Activated CD4-positive, alpha-beta T cell treated with anti-CD3 and anti-CD28 coated beads, Interleukin-2, amount 10 ng/mL, durations not matched to agents 7 days and 5 days (primary cell): Measurements from ENCODE around the gene MCTP2. TPM values are rescaled to one million over a fixed set of nuclear protein-coding genes. Genes with fewer than 3 reads are reported as not detected.

Experiments used
- CTCF ChIA-PET: fragments of 350-600 bp; sonication (Branson Sonifier 250); formaldehyde crosslinking; loops from one replicate; lab custom pipeline; 2021; ENCODE audit warnings: antibody characterized with exemption; lab: Charles Lee
- POLR2A ChIA-PET: fragments of 350-600 bp; sonication (Branson Sonifier 250); formaldehyde crosslinking; loops from one replicate; lab custom pipeline; 2021; ENCODE audit warnings: antibody characterized with exemption; lab: Charles Lee
- DNase-seq: peaks from one replicate; pipeline ENCODE4 v3.0.0-alpha.2; 2020
- H3K27ac Mint-ChIP-seq: one replicate; pipeline ENCODE4 v1.8.0; 2021; ENCODE audit warnings: mild to moderate bottlenecking, moderate library complexity, mixed read lengths
- H3K27me3 Mint-ChIP-seq: one replicate; pipeline ENCODE4 v1.8.0; 2021; ENCODE audit warnings: mixed read lengths
- H3K36me3 Mint-ChIP-seq: one replicate; pipeline ENCODE4 v1.8.0; 2021; ENCODE audit warnings: low read depth, mixed read lengths
- H3K4me1 Mint-ChIP-seq: one replicate; pipeline ENCODE4 v1.8.0; 2021; ENCODE audit warnings: mixed read lengths
- H3K4me3 Mint-ChIP-seq: one replicate; pipeline ENCODE4 v1.8.0; 2021; ENCODE audit warnings: mild to moderate bottlenecking, moderate library complexity, mixed read lengths
- H3K9me3 Mint-ChIP-seq: one replicate; pipeline ENCODE4 v1.8.0; 2021; ENCODE audit warnings: mixed read lengths
- total RNA-seq, 2 experiments: library from RNA; stranded (reverse); gene quantifications; one replicate each; pipeline ENCODE4 v1.2.3, GENCODE V29; 2021

Gene MCTP2
- total RNA-seq: 10 to 100 TPM; 17.0 to 17.2 TPM

GRCh38 chr15:94230883-94231722 lies at the start of gene MCTP2:
Gene MCTP2, plus strand, starts transcription at chr15:94231561. Its CDS starts 66,705 bp downstream, at chr15:94298266.
- H3K36me3 Mint-ChIP-seq: peaks cover 9% of the 10 kb centered on the region
- H3K4me1 Mint-ChIP-seq: peaks cover 65% of the 10 kb centered on the region
- ChIA-PET POLR2A (interaction anchor here (1.5 kb wide), 1 partner anchor 94 kb away, joined by 4 read pairs; no protein-coding TSS in a partner anchor), CTCF (interaction anchor here (0.9 to 2.8 kb wide), 7 partner anchors 21 to 93 kb away, joined by 3 to 11 read pairs (median 8); no protein-coding TSS in a partner anchor)
- peak within 1 kb of the TSS; percentile 90 for H3K4me3 Mint-ChIP-seq
- peaks cover 2% of the 10 kb centered on the region for H3K27me3 Mint-ChIP-seq
- peak within 1 kb of the TSS; percentile 97 for H3K27ac Mint-ChIP-seq
- peak; percentile 84 for DNase-seq
- no peaks in the 10 kb centered on the region for H3K9me3 Mint-ChIP-seq

DNA sequence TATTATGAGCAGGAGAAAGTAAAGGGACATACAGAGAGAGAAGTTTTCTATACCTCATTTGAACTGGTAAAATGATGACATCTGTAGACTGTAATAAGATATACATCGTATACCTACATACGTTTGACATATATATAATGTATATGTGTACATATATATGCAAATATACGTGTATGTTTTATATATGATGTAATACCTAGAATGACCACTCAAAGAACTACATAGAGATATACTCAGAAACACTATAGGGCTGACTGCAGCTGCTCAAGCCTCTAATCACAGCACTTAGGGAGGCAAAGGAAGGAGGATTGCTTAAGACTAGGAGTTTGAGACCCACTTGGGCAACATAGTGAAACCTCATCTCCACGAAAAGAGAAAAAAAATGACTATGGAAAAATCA lies 48.5 kb upstream of the MCTP2 start:
- Mint-ChIP-seq H3K4me1 (peaks cover 2% of the 10 kb centered on the region), H3K9me3 (peaks cover 5% of the 10 kb centered on the region), H3K36me3 (no peaks in the 10 kb centered on the region), H3K27ac (no peak overlapping the region), H3K4me3 (no peak overlapping the region), H3K27me3 (peaks cover 13% of the 10 kb centered on the region)
- DNase-seq: no peak
- ChIA-PET CTCF (no interaction called here), POLR2A (no interaction called here)

- Mint-ChIP-seq H3K4me1 (peaks cover 4% of the 10 kb centered on the region), H3K27ac (no peak overlapping the region), H3K36me3 (no peaks in the 10 kb centered on the region), H3K4me3 (no peak overlapping the region), H3K27me3 (peaks cover 25% of the 10 kb centered on the region), H3K9me3 (peaks cover 8% of the 10 kb centered on the region)
- no peak for DNase-seq
- ChIA-PET POLR2A (no interaction called here), CTCF (interaction anchor here (1.2 to 1.4 kb wide), 2 partner anchors 102 to 138 kb away, joined by 4 to 6 read pairs; no protein-coding TSS in a partner anchor)
Observed at GRCh38 chr15:94185547-94186236, 45.7 kb upstream of the MCTP2 start.

DNA sequence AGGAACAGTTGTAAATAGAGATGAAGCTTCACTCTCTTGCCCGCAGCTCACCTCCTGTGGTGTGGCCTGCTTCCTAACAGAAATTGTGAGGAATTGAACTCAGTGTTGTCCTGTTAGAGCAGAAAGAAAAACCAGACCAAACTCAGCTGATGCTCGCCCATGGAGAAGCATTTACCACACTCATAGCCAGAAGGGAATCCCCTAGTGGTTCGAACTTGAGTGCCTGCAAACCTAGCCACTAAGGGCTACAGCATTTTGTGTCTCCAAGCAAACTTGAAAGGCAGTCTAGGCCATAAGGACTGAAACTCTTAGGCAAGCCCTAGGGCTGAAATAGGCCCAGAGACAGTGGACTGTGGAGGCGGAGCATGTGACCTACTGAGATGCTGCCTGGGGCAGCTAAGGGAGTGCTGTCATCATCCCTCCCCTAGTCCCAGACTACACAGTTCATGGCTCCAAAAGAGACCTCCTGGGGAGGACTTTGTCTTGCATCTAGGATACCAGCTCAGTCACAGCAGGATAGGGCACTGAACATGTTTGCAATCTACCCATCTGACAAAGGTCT lies 44.5 kb upstream of the MCTP2 start:
- CTCF ChIA-PET: interaction anchor here (1.2 kb wide), 1 partner anchor 101 kb away, joined by 4 read pairs; no protein-coding TSS in a partner anchor
- Mint-ChIP-seq H3K36me3 (no peaks in the 10 kb centered on the region), H3K27me3 (peaks cover 27% of the 10 kb centered on the region), H3K27ac (no peak overlapping the region), H3K4me3 (no peak overlapping the region), H3K9me3 (peaks cover 5% of the 10 kb centered on the region), H3K4me1 (peaks cover 5% of the 10 kb centered on the region)
- DNase-seq: no peak
- POLR2A ChIA-PET: no interaction called here

DNA sequence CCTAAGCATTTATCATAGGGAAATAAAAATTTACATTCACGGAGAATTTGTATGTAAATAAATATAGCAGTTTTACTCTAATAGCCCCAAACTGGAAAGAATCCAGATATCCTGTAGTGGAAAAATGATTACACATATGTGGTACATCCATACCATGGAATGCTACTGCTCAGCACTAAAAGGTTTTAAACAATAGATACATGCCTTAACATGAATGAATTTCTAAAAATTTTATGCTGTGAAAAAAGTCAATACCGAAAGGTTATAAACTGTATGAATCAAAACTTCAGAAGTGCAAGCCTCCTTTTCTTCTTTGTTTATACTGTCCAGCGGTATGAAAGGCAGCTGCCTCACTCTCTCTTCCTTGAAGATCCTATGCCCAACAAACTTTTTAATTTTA lies 37.5 kb upstream of the MCTP2 start:
- ChIA-PET CTCF (interaction anchor here (0.6 kb wide), 1 partner anchor 223 kb away, joined by 3 read pairs; no protein-coding TSS in a partner anchor), POLR2A (no interaction called here)
- Mint-ChIP-seq H3K27me3 (peaks cover 23% of the 10 kb centered on the region), H3K27ac (no peak overlapping the region), H3K4me1 (peaks cover 6% of the 10 kb centered on the region), H3K4me3 (no peak overlapping the region), H3K36me3 (no peaks in the 10 kb centered on the region), H3K9me3 (peaks cover 3% of the 10 kb centered on the region)
- no peak for DNase-seq

DNA sequence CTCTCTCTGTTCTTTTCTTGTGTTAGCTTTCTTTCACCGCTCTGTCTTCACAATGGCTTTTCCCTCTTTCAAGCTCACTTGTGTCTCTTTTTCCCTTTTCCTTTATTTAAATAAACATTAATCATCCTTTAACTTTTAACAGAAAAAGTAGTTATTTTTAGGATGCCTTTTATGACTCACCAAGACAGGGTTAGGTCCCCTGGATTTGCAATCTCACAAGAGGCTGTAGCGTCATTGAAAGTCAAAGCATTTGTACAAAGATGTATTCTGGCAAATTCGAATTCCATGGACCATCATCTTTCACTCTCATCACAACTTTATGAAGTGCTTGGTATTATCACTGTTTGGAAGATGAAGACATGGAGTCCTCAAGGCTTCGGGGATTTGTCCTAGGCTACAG lies 34.8 kb upstream of the MCTP2 start:
- H3K4me1 Mint-ChIP-seq: peaks cover 3% of the 10 kb centered on the region

DNA sequence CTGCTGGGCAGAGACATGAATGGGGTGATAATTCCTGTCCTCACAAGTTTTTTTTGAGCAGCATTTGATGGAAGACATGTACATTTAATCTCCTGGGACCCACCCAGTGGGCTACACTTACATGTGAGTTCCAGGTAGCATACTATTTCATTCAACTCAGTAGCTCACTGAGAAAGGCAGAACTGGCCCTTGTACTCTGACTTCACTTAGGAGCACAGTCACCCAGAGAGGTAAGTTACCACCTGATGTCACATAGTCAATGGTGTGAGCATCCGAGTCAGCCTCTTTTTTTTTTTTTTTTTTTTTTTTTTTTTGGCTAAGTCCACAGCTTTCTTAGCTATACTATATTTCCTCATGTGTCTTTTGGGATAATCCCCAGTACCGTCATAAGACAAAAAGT lies 32.7 kb upstream of the MCTP2 start:
- ChIA-PET POLR2A (interaction anchor here (0.6 kb wide), 1 partner anchor 382 kb away, joined by 3 read pairs; no protein-coding TSS in a partner anchor), CTCF (interaction anchor here (0.6 to 1.7 kb wide), 2 partner anchors 27 to 933 kb away, joined by 4 to 5 read pairs; no protein-coding TSS in a partner anchor)
- H3K9me3 Mint-ChIP-seq: no peaks in the 10 kb centered on the region
- H3K36me3 Mint-ChIP-seq: no peaks in the 10 kb centered on the region
- no peak for DNase-seq
- H3K27me3 Mint-ChIP-seq: peaks cover 12% of the 10 kb centered on the region
- H3K4me1 Mint-ChIP-seq: peaks cover 7% of the 10 kb centered on the region
- no peak overlapping the region for H3K27ac Mint-ChIP-seq
- no peak overlapping the region for H3K4me3 Mint-ChIP-seq

More for the DNA sequence above, 34.8 kb upstream of the MCTP2 start:
- no peak for DNase-seq
- ChIA-PET POLR2A (no interaction called here), CTCF (no interaction called here)
- no peak overlapping the region for H3K27ac Mint-ChIP-seq
- H3K9me3 Mint-ChIP-seq: no peaks in the 10 kb centered on the region
- peaks cover 12% of the 10 kb centered on the region for H3K27me3 Mint-ChIP-seq
- H3K36me3 Mint-ChIP-seq: no peaks in the 10 kb centered on the region
- no peak overlapping the region for H3K4me3 Mint-ChIP-seq

- POLR2A ChIA-PET: no interaction called here
- peaks cover 10% of the 10 kb centered on the region for H3K4me1 Mint-ChIP-seq
- no peaks in the 10 kb centered on the region for H3K9me3 Mint-ChIP-seq
- H3K27me3 Mint-ChIP-seq: peaks cover 12% of the 10 kb centered on the region
- DNase-seq: no peak
- H3K36me3 Mint-ChIP-seq: no peaks in the 10 kb centered on the region
- H3K4me3 Mint-ChIP-seq: no peak overlapping the region
- CTCF ChIA-PET: no interaction called here
- no peak overlapping the region for H3K27ac Mint-ChIP-seq
Observed at GRCh38 chr15:94199725-94200124, 31.6 kb upstream of the MCTP2 start.

DNA sequence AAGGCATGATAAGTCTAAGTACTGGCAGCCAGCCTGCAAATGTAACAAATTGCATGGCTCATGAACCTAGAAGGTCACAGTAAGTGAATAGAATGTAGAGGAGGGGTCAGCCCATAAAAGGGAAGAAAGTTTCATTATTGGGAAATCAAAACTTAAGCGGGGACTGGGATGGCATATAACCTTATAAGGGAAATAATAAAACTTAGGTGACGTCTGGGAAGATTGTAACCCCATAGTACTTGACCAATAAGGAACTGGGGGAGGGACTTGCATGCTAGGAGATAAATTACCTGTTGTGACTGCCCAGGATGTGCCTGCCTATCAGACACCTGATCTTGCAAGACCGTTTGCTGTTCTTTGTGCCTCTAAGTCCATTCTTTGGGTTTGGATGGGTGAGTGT lies 28.1 kb upstream of the MCTP2 start:
- peaks cover 7% of the 10 kb centered on the region for H3K27me3 Mint-ChIP-seq
- no peak overlapping the region for H3K27ac Mint-ChIP-seq
- H3K4me3 Mint-ChIP-seq: no peak overlapping the region
- ChIA-PET CTCF (no interaction called here), POLR2A (no interaction called here)
- H3K4me1 Mint-ChIP-seq: peaks cover 33% of the 10 kb centered on the region
- DNase-seq: no peak
- peaks cover 3% of the 10 kb centered on the region for H3K9me3 Mint-ChIP-seq
- H3K36me3 Mint-ChIP-seq: peaks cover 2% of the 10 kb centered on the region

- Mint-ChIP-seq H3K4me1 (peaks cover 34% of the 10 kb centered on the region), H3K4me3 (peak overlapping the region; percentile 59), H3K36me3 (peaks cover 2% of the 10 kb centered on the region), H3K9me3 (peaks cover 3% of the 10 kb centered on the region), H3K27me3 (peaks cover 7% of the 10 kb centered on the region), H3K27ac (peak overlapping the region; percentile 79)
- DNase-seq: no peak
- ChIA-PET CTCF (no interaction called here), POLR2A (no interaction called here)
Observed at GRCh38 chr15:94205366-94205765, 26.0 kb upstream of the MCTP2 start.

GRCh38 chr15:94206463-94207167 lies 24.7 kb upstream of the MCTP2 start:
- Mint-ChIP-seq H3K36me3 (peaks cover 4% of the 10 kb centered on the region), H3K9me3 (peaks cover 3% of the 10 kb centered on the region), H3K27me3 (peaks cover 7% of the 10 kb centered on the region), H3K27ac (peak overlapping the region; percentile 79), H3K4me3 (peak overlapping the region; percentile 59), H3K4me1 (peaks cover 34% of the 10 kb centered on the region)
- peak; percentile 66 for DNase-seq
- ChIA-PET POLR2A (no interaction called here), CTCF (no interaction called here)

DNA sequence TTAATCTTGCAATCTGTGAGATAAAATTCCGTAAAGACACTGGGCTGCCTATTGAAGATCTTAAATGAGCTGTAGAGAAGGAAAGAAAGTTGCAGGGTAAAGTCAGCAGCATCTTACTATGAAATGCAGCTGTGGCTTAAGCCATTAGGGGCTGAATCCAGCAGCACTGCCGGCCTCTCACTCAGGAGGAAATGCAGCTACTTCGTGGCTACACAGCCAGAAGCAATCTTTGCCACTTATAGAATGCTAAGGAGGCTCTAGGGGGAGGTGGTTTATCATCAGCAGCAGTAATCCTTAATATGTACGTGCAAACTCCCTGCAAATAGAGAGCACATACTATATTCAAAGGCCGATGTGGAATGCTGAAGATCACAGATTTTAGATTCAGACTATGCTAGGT lies 19.1 kb upstream of the MCTP2 start:
- ChIA-PET CTCF (no interaction called here), POLR2A (no interaction called here)
- Mint-ChIP-seq H3K4me1 (peaks cover 5% of the 10 kb centered on the region), H3K4me3 (no peak overlapping the region), H3K9me3 (peaks cover 9% of the 10 kb centered on the region), H3K27me3 (peaks cover 43% of the 10 kb centered on the region), H3K36me3 (peaks cover 6% of the 10 kb centered on the region), H3K27ac (no peak overlapping the region)
- no peak for DNase-seq
